ENCODE measurements around the gene SEC23IP.
A peak's percentile ranks its signal among the peaks of the same experiment; 100 is the strongest.

Gene SEC23IP

DNA sequence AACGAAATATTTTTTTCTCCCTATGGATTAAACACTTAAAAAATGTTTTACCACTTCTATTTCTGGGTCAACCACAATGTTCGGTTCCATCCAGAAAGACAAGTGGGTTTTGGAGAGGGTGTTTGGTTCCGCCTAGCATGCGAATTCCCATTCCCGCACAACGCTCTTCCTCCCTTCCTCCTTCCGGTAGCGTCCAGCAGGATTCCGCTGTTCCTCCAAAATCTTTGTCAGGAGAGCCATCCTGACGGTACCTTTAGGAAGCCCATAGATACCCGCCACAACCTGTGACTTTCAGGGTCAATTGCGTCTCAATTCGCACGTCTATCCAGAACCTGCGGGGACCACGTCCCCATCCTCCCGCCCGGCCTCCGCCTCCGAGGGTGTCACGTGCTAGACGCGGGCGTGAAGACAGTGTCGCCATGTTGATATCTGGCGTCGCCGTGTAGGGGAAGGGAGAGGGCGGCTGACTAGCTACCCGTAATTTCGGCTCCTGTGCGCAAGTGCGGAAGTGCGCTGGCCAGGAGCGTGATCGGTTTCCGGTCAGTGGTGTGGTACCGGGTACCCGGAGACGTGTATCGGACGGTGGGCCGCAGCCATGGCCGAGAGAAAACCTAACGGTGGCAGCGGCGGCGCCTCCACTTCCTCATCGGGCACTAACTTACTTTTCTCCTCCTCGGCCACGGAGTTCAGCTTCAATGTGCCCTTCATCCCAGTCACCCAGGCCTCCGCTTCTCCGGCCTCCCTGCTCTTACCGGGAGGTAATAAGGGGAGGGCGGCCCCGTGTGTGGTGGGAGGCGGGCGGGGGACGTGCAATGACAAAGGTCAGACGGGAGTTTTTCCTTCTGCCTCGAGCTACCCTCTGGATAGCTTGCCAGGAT, at the start of gene SEC23IP:
Gene SEC23IP, plus strand, starts transcription at position 543 of the 878 bp plus-strand sequence. Its CDS starts 53 bp downstream, at position 596.
- peak within 1 kb of the TSS; percentile 99 for H3K4me3 ChIP-seq (ENCODE audit: low read length)
- no peaks in the 10 kb centered on the region for H3K27me3 ChIP-seq (ENCODE audit: control insufficient read depth, insufficient read depth, low read length)
- H3K27ac ChIP-seq (ENCODE audit: low read length): peak within 1 kb of the TSS; percentile 92
- H3K9ac ChIP-seq (ENCODE audit: low read length): peak within 1 kb of the TSS; percentile 86
- H3K36me3 ChIP-seq (ENCODE audit: control insufficient read depth, low read depth, low read length): peaks cover 11% of the 10 kb centered on the region
- H3K4me1 ChIP-seq (ENCODE audit: control insufficient read depth, low read depth, low read length): no peaks in the 10 kb centered on the region
- H3K9me3 ChIP-seq (ENCODE audit: control insufficient read depth, low read depth, low read length): no peaks in the 10 kb centered on the region

DNA sequence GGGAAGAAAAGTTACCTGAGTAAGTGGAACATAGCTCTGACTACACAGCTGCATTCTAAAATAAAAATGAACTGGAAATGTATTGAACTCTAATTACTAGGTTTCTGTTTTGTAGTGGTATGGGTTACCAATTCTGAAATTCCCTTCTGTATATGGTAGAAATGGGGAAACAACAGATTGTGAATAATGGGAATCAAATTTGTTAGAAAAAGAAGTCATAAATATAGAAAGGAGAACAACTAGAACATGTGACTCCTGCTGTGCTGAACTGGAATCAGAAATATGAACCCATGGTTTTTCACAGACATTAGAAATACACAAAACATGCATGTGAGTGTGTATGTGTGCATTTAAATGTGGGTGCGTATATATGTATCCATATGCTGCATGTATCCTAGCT, 46.9 kb upstream of the SEC23IP start:
- no peaks in the 10 kb centered on the region for H3K27me3 ChIP-seq (ENCODE audit: control insufficient read depth, insufficient read depth, low read length)
- H3K36me3 ChIP-seq (ENCODE audit: control insufficient read depth, low read depth, low read length): peaks cover 94% of the 10 kb centered on the region
- no peak overlapping the region for H3K27ac ChIP-seq (ENCODE audit: low read length)
- no peak overlapping the region for H3K9ac ChIP-seq (ENCODE audit: low read length)
- H3K4me1 ChIP-seq (ENCODE audit: control insufficient read depth, low read depth, low read length): no peaks in the 10 kb centered on the region
- H3K9me3 ChIP-seq (ENCODE audit: control insufficient read depth, low read depth, low read length): no peaks in the 10 kb centered on the region
- no peak overlapping the region for H3K4me3 ChIP-seq (ENCODE audit: low read length)

DNA sequence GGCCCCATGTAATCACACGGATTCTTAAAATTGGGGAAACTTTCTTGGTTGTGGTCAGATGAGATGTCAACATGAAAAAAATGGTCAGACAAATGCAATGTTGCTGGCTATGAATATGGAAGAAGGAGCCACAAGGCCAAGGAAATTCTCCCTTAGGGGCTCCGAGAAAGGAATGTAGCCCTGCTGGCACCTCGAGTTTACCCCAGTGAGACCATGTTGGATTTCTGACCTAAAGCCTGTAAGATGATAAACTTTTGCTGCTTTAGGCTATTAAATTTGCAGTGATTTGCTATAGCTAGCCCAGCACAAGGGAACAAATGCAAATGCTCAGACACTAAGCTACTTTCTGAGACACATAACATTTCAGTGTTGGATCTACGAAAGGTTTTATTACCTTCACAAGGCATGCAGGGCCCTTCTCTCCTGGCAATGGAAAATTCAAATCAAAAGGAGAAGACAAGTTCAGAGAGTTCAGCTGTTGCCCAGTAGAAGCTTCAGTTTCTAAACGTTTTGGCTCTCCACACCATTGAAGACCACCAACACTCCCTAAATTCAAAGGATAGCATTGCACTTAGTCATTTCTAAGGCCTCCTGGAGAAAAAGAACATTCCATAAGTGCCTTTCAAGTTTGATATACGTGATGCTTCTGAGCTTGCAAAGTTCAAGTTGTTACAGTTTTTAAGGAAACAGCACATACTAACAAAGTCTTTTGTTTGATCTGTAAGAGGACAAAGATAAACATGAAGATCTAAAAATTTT, 43.3 kb upstream of the SEC23IP start:
- Histone ChIP-seq H3K9me3 (ENCODE audit: control insufficient read depth, low read depth, low read length) (no peaks in the 10 kb centered on the region), H3K27ac (ENCODE audit: low read length) (peak overlapping the region; percentile 27), H3K4me1 (ENCODE audit: control insufficient read depth, low read depth, low read length) (no peaks in the 10 kb centered on the region), H3K9ac (ENCODE audit: low read length) (no peak overlapping the region), H3K4me3 (ENCODE audit: low read length) (no peak overlapping the region), H3K27me3 (ENCODE audit: control insufficient read depth, insufficient read depth, low read length) (no peaks in the 10 kb centered on the region), H3K36me3 (ENCODE audit: control insufficient read depth, low read depth, low read length) (peaks cover 88% of the 10 kb centered on the region)

DNA sequence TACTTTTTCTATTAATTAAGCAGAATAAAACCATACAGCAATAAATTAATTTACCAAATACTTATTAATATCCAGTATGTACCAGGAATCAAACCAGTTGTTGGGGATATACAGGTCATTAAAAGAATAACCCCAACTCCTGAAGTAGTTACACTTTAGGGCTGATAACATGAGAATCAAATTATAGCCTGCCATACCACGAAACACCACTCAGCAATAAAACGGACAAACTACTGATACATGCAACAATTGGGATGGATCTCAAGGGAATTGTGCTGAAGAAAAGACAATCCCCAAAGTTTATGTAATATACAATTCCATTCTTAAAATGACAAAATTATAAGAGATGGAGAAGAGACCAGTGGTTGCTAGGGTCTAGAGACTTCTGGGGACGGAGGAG, 42.6 kb upstream of the SEC23IP start:
- Histone ChIP-seq H3K4me1 (ENCODE audit: control insufficient read depth, low read depth, low read length) (no peaks in the 10 kb centered on the region), H3K27ac (ENCODE audit: low read length) (no peak overlapping the region), H3K9me3 (ENCODE audit: control insufficient read depth, low read depth, low read length) (no peaks in the 10 kb centered on the region), H3K27me3 (ENCODE audit: control insufficient read depth, insufficient read depth, low read length) (no peaks in the 10 kb centered on the region), H3K36me3 (ENCODE audit: control insufficient read depth, low read depth, low read length) (peaks cover 80% of the 10 kb centered on the region), H3K4me3 (ENCODE audit: low read length) (no peak overlapping the region), H3K9ac (ENCODE audit: low read length) (no peak overlapping the region)

DNA sequence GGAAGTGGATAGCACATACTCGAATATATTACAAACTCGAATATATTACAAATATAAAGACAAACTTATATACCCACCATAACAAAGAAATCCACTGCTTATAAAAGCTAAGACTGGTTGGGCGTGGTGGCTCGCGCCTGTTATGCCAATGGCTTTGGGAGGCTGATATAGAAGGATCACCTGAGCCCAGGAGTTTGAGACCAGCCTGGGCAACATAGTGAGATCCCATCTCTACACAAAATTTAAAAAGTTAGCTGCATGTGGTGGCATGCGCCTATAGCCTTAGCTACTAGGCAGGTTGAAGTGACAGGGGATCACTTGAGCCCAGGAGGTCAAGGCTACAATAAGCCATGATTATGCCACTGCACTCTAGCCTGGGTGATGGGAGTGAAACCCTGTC, 40.3 kb upstream of the SEC23IP start:
- Histone ChIP-seq H3K4me3 (ENCODE audit: low read length) (no peak overlapping the region), H3K9me3 (ENCODE audit: control insufficient read depth, low read depth, low read length) (no peaks in the 10 kb centered on the region), H3K4me1 (ENCODE audit: control insufficient read depth, low read depth, low read length) (no peaks in the 10 kb centered on the region), H3K36me3 (ENCODE audit: control insufficient read depth, low read depth, low read length) (peaks cover 66% of the 10 kb centered on the region), H3K27ac (ENCODE audit: low read length) (no peak overlapping the region), H3K27me3 (ENCODE audit: control insufficient read depth, insufficient read depth, low read length) (no peaks in the 10 kb centered on the region), H3K9ac (ENCODE audit: low read length) (no peak overlapping the region)

DNA sequence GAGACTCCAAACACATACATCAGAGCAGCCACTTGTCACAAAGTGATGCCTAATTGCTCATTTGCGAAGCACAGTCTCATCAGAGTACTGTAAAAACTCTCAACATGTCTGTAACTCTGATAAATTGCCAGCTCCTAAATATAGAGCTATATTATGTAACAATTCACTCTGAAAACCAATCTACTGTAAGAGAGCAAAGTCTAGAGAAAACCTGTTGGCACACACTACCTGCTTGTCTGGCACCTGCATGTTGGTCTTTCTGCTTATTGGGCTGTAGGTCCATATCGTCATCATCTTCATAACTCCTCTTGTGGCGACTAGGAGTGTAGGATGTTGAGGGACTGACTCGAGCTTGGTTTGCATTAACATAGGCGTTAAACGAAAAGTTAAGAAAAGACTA, 39.7 kb upstream of the SEC23IP start:
- H3K27me3 ChIP-seq (ENCODE audit: control insufficient read depth, insufficient read depth, low read length): no peaks in the 10 kb centered on the region
- H3K27ac ChIP-seq (ENCODE audit: low read length): no peak overlapping the region
- no peaks in the 10 kb centered on the region for H3K9me3 ChIP-seq (ENCODE audit: control insufficient read depth, low read depth, low read length)
- no peak overlapping the region for H3K4me3 ChIP-seq (ENCODE audit: low read length)
- H3K9ac ChIP-seq (ENCODE audit: low read length): no peak overlapping the region
- peaks cover 66% of the 10 kb centered on the region for H3K36me3 ChIP-seq (ENCODE audit: control insufficient read depth, low read depth, low read length)
- no peaks in the 10 kb centered on the region for H3K4me1 ChIP-seq (ENCODE audit: control insufficient read depth, low read depth, low read length)

DNA sequence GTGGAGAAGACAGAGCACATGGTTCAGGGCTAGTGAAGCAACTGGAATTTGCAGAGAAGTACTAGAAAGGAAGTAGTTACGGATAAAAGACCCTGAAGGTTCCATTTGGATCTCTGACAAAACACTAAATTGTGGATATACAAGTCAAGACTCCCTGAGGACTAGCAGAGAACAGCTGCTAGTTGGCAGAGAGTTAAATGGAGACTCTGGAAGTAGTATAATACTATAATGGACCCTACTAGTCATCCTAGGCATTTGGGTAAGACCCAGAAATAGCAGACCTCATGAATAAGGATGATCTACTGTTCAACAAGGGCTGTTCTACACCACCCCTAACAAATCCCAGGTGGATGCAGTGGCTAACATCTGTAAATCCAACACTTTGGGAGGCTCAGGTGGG, 39.0 kb upstream of the SEC23IP start:
- H3K4me1 ChIP-seq (ENCODE audit: control insufficient read depth, low read depth, low read length): no peaks in the 10 kb centered on the region
- H3K36me3 ChIP-seq (ENCODE audit: control insufficient read depth, low read depth, low read length): peaks cover 62% of the 10 kb centered on the region
- H3K27ac ChIP-seq (ENCODE audit: low read length): no peak overlapping the region
- H3K9ac ChIP-seq (ENCODE audit: low read length): no peak overlapping the region
- no peaks in the 10 kb centered on the region for H3K27me3 ChIP-seq (ENCODE audit: control insufficient read depth, insufficient read depth, low read length)
- H3K4me3 ChIP-seq (ENCODE audit: low read length): no peak overlapping the region
- no peaks in the 10 kb centered on the region for H3K9me3 ChIP-seq (ENCODE audit: control insufficient read depth, low read depth, low read length)

DNA sequence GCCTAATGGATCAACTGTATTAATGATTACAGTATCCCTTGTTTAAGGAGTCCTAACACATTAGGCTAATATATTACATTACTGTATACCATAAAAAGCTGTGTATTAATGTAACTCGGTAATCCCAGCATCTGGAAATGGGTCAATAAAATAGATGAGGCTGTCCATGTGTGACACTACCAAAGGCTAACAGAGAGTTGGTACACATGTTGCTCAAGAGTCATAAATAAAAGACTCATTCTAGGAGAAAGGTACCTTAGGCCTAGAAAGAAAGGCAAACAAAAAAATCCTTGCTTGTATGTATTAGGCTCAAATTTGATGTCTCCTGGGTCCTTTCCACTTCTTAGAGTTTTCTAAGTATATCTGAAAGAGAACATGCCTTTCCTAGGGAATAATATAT, 34.5 kb upstream of the SEC23IP start:
- Histone ChIP-seq H3K27me3 (ENCODE audit: control insufficient read depth, insufficient read depth, low read length) (no peaks in the 10 kb centered on the region), H3K27ac (ENCODE audit: low read length) (no peak overlapping the region), H3K9ac (ENCODE audit: low read length) (no peak overlapping the region)

DNA sequence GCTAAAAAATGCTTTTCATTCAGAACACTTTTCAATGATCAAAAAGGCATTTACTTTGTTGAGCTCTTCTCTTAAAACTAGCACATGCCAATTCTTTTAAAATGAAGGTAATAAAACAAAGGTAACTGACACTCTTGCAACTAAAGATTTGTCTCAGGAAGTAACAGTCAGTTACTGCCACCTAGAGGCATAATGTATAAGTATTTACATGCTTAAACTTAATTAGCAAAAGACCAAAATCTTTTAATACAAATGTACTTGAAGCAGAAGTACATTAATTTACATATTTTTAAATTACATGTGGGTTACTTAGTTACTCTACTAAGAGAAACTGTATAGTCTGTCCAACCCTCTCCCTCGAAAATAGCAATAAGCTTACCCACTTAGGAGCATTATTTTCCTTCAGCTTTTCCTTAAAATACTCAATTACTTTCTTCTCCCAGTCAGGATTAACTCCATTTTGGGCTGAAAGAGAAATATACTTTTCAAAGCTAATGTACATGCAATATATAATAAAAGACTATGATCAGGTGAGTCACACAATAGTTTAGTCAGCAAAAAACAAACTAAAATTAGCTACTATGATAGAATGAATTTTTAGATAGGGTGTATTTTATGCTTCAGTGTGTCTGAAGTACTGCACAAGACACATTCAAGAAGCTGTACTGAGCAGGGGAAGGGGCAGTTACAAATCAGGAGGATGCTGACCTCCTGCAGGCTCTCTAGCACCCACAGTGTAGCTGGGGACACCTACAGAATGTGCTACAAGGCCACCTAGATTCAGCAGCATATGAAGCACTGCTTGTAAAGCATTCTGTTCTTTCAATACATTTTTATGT, 32.9 kb upstream of the SEC23IP start:
- peaks cover 8% of the 10 kb centered on the region for H3K4me1 ChIP-seq (ENCODE audit: control insufficient read depth, low read depth, low read length)
- H3K27me3 ChIP-seq (ENCODE audit: control insufficient read depth, insufficient read depth, low read length): no peaks in the 10 kb centered on the region
- no peak overlapping the region for H3K27ac ChIP-seq (ENCODE audit: low read length)
- H3K4me3 ChIP-seq (ENCODE audit: low read length): no peak overlapping the region
- H3K9ac ChIP-seq (ENCODE audit: low read length): no peak overlapping the region
- peaks cover 23% of the 10 kb centered on the region for H3K36me3 ChIP-seq (ENCODE audit: control insufficient read depth, low read depth, low read length)
- no peaks in the 10 kb centered on the region for H3K9me3 ChIP-seq (ENCODE audit: control insufficient read depth, low read depth, low read length)

More for the DNA sequence above, 34.5 kb upstream of the SEC23IP start:
- Histone ChIP-seq H3K36me3 (ENCODE audit: control insufficient read depth, low read depth, low read length) (peaks cover 34% of the 10 kb centered on the region), H3K9me3 (ENCODE audit: control insufficient read depth, low read depth, low read length) (no peaks in the 10 kb centered on the region), H3K4me1 (ENCODE audit: control insufficient read depth, low read depth, low read length) (peaks cover 8% of the 10 kb centered on the region), H3K4me3 (ENCODE audit: low read length) (no peak overlapping the region)

DNA sequence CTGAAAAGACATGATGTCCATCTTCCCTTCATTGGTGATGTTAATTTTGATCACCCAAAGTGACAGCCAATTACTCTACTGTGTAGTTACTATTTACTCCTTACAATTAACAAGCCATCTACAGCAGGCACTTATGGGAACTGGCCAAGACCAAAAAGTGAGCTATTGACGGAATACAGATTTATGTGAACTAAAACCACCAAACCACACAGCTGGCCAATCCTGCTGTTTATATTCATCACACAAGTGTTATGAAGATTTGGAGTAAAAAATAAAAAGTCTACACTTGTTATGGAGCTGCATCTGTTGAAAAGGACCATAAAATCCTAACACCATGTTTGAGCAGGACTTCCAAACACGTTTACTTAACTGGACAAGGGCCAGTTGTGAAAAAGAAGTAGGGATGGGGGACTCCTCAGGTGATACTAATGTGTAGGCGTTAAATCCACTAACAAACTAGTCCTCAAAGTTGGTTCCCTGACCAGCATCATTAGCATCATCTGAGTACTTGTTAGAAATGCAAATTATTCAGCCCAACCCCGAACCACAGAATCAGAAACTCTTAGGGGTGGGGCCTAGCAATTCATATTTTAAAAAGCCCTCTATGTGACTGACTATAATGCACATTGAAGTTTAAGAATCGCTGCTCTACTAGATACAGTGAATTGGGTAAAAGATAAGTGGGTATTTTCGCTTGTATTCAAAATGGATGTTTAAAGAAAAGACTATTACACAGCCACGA, 31.5 kb upstream of the SEC23IP start:
- Histone ChIP-seq H3K9me3 (ENCODE audit: control insufficient read depth, low read depth, low read length) (no peaks in the 10 kb centered on the region), H3K9ac (ENCODE audit: low read length) (no peak overlapping the region), H3K27ac (ENCODE audit: low read length) (no peak overlapping the region), H3K4me3 (ENCODE audit: low read length) (no peak overlapping the region), H3K36me3 (ENCODE audit: control insufficient read depth, low read depth, low read length) (peaks cover 22% of the 10 kb centered on the region), H3K27me3 (ENCODE audit: control insufficient read depth, insufficient read depth, low read length) (no peaks in the 10 kb centered on the region), H3K4me1 (ENCODE audit: control insufficient read depth, low read depth, low read length) (peaks cover 8% of the 10 kb centered on the region)

DNA sequence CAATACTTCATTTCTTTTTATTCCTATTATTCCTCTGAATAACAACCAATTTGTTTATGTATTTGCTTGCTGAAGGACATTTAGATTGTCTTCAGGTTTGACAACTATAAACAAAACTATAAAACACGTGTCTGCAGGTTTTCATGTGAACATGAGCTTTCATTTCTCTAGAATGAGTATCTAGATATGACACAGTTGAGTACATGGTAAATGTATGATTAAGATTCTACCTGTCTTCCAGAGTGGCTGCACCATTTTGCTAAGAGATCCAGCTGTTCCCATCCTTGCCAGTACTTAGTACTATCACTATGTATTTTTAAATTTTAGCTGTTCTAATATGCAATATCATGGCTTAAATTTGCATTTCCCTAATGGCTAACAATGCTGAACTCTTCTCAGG, 30.0 kb upstream of the SEC23IP start:
- no peaks in the 10 kb centered on the region for H3K9me3 ChIP-seq (ENCODE audit: control insufficient read depth, low read depth, low read length)
- H3K4me1 ChIP-seq (ENCODE audit: control insufficient read depth, low read depth, low read length): peaks cover 8% of the 10 kb centered on the region
- no peaks in the 10 kb centered on the region for H3K27me3 ChIP-seq (ENCODE audit: control insufficient read depth, insufficient read depth, low read length)
- no peak overlapping the region for H3K4me3 ChIP-seq (ENCODE audit: low read length)
- H3K27ac ChIP-seq (ENCODE audit: low read length): no peak overlapping the region
- no peak overlapping the region for H3K9ac ChIP-seq (ENCODE audit: low read length)
- peaks cover 12% of the 10 kb centered on the region for H3K36me3 ChIP-seq (ENCODE audit: control insufficient read depth, low read depth, low read length)

Measured in iPS-18a (cell line).